ENCODE results near the gene MYT1.
"Not testable (repeated sequence)": the region's sequence is repeated elsewhere in the genome, so short reads cannot be mapped to it uniquely, and the experiment has no call there.

Gene MYT1

GRCh38 chr20:64269604-64270411, 105.6 kb downstream of the MYT1 start:
- no peak for DNase-seq (ENCODE audit: low read depth)

- no peak for DNase-seq (ENCODE audit: low read depth)
These were observed 107.4 kb downstream of the MYT1 start for GRCh38 chr20:64271636-64272035.

- DNase-seq (ENCODE audit: low read depth), result no peak
These were observed 108.9 kb downstream of the MYT1 start for GRCh38 chr20:64273109-64273508.

GRCh38 chr20:64276817-64277216, 112.6 kb downstream of the MYT1 start:
- no peak for DNase-seq (ENCODE audit: low read depth)

- no peak for DNase-seq (ENCODE audit: low read depth)
These were observed 113.5 kb downstream of the MYT1 start for GRCh38 chr20:64277571-64278316.

- DNase-seq (ENCODE audit: low read depth), result no peak
These were observed 114.0 kb downstream of the MYT1 start for GRCh38 chr20:64278317-64278681.

DNA sequence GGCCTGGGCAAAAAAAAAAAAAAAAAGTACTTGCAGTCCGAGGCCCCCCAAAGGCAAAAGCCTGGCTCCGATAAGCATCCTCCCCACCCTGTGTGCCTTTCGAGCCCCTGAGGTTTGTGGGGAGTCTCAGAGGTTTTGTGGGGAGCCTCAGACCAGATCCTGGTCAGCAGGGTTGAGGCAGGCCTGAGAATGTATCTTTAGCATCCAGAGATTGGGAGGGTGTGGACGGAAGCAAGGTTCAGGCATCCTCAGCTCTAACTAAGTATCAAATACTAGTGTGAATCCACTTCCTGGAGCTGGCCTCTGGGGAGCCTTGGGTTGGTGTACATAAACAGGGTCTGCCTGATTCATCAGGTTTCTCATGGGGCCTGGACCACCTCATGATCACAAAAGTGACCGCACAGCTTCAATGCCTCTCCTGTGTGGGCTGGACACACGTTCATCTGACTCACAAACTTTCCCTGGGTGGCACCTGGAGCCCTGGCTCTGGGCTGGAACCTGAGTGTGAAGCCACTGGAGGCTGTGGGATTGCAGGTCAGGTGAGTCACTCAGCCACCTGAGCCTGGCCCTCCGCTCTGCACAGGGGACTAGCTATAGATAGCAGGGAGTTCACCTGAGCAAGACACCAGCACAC, 115.7 kb downstream of the MYT1 start:
- DNase-seq (ENCODE audit: low read depth), result no peak

DNA sequence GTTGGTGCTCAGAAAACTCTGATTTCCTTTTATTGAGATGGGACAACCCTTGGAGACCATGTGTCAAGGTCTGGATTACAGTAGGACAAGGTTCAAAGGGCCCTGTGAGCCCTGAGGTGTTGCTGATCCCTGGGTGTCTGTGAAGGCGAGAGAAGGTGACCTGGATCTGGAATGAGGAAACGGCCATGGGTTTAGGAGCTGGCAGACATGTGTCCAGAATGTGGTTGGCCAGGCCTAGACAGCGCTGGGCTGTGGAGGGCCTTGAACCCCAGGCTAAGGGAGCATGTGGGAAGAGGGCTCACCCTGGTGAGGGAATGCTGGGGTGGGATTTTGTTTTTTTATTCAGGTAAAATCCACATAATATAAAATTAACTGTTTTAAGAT, 116.2 kb downstream of the MYT1 start:
- DNase-seq (ENCODE audit: low read depth), result no peak

DNA sequence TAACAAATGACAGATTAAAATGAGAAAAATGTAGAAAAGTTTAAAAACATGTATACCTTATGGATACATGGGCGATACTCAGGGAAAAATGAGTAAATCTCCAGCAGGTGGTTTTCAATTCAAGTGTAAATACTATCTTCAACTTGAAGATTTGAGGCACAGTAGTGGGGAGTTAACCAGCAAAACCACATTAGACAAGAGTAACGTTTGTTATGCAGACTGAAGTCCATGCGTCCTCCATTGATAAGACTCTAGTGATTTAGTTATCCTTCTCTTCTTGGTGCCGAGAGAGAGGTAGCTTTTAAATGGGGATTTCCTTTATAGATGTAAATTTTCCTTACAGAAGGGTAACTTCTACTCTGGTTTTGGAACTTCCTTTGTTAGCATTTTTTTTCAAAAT, 119.4 kb downstream of the MYT1 start:
- no peak for DNase-seq (ENCODE audit: low read depth)

DNA sequence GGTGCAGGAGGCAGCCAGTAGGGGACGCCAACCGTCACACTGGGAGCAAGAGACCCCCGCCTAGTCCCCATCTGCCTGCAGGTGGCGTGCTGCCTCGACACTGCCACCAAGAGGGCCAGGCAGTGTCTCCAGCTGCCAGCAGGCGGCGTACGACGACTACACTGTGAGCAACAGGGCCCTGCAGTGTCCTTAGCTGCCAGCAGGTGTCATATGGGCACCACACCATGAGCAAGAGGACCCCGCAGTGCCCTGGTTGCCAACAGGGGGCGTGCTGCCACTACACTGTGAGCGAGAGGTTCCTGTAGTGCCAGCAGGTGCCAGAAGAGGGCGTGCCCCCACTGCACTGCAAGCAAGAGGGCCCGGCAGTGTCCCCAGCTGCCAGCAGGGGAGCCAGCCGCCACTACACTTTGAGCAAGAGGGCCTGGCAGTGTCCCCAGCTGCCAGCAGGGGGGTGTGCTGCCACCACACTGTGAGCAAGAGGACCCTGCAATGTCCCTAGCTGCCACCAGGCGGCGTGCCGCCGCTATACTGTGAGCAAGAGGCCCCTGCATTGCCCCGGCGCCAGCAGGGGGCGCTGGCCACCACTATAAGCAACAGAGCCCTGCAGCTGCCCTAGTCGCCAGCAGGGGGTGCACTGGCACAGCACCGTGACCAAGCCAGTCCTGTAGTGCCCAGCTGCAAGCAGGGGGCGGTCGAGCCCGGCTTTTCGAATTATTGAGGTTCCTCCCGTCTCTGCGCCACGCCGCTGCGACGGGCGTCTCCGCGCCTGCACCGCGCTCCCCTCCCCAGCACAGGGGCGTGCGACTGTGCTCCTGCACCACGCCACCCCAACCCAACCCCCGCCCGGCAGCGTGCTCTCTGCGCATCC, 121.6 kb downstream of the MYT1 start:
- DNase-seq (ENCODE audit: low read depth), result peak; percentile 54

GRCh38 chr20:64286447-64287263, 122.4 kb downstream of the MYT1 start:
- DNase-seq (ENCODE audit: low read depth), result not testable (repeated sequence)

GRCh38 chr20:64287264-64287590, 123.0 kb downstream of the MYT1 start:
- DNase-seq (ENCODE audit: low read depth), result not testable (repeated sequence)

All from ELR (cell line).